GM12875 (cell line): ENCODE results near the gene EXOSC1.

ENCODE experiments used
- H3K4me3 ChIP-seq: one replicate; pipeline ENCODE4 v1.5.1; 2011; ENCODE audit warnings: low read depth, low read length, control low read depth
- CTCF ChIP-seq: IDR thresholded peaks from 2 replicates; pipeline ENCODE4 v1.5.1; 2011; ENCODE audit warnings: low read depth, mild to moderate bottlenecking, control low read depth, inconsistent platforms, low read length, moderate library complexity, borderline replicate concordance; ENCODE audit not compliant: insufficient read depth

The EXOSC1 gene

GRCh38 chr10:97468162-97468561, 22.4 kb upstream of the EXOSC1 start:
- TF ChIP-seq CTCF: no peak

GRCh38 chr10:97466755-97467154, 20.9 kb upstream of the EXOSC1 start:
- no peak for TF ChIP-seq CTCF
- H3K4me3 ChIP-seq: no peak overlapping the region

More at GRCh38 chr10:97468162-97468561, 22.4 kb upstream of the EXOSC1 start:
- no peak overlapping the region for H3K4me3 ChIP-seq

DNA sequence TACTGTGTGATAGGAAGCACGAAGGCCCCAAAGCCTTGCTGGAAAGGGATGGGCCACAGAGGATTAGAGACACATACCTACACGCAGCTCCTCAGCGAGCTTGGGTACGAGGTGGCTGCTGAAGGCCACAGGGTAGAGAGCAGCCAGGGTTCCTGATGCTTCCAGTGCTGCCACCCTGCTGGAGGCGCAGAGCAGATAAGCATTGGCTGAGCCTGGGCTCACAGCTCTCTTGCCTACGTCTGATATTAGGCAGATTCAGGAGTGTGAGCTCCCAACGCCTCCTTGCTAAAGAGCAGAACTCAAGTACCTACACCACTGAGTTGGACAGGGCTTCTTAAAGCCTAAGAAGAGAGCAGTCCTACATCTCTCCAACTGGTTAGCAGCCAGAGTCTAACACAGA, 20.2 kb upstream of the EXOSC1 start:
- H3K4me3 ChIP-seq: no peak overlapping the region
- no peak for TF ChIP-seq CTCF

DNA sequence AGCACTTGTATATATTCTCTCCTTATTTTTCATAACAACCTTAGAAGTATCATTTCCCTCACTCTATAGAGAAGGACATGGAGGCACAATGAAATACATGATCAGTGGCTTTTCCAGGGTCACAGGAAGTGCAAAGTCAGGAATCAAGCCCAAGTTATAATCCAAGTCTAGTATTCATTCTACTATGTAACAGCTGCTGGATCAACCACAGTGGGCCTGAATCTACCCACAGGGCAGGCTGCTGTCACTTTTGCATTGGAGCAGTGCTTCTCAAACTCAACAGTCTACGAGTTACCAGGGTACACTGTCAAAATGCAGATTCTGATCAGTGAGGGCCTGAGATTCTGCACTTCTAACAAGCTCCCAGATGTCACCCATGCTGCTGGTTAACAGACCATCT, 18.4 kb upstream of the EXOSC1 start:
- no peak for TF ChIP-seq CTCF
- H3K4me3 ChIP-seq: no peak overlapping the region

DNA sequence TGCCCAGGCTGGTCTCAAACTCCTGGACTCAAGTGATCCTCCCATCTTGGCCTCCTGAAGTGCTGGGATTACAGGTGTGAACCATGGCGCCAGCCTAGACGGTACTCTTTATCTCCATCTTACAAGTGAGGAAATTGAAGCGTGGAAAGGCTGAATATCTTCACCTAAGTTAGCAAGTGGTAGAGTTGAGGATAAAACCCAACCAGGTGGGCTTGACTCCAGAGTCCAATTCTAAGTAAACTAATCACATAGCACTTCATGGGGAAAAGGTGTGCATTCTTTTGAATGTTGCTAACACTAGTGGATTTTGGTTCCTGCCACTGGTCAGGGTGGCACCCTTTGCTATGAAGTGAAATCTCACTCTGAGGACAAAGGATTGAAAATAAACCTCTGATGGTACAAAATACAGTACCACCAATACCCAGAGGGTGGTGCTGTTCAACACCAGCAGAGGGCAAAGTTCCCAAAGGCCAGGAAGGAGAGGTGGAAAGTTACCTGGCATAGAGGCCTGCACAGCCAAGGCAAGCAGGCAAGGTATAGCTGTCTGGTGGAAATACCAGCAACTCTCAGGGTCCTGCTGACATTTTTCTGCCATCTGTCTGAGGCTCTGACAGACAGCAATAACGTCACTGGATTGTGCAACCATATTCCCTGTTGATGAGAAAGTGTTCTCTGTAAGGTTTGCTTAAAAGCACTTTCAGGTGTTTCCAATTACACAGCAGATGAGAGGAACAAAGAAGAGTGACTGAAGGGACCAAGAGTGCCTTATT, 17.7 kb upstream of the EXOSC1 start:
- TF ChIP-seq CTCF: peak; percentile 73
- no peak overlapping the region for H3K4me3 ChIP-seq

DNA sequence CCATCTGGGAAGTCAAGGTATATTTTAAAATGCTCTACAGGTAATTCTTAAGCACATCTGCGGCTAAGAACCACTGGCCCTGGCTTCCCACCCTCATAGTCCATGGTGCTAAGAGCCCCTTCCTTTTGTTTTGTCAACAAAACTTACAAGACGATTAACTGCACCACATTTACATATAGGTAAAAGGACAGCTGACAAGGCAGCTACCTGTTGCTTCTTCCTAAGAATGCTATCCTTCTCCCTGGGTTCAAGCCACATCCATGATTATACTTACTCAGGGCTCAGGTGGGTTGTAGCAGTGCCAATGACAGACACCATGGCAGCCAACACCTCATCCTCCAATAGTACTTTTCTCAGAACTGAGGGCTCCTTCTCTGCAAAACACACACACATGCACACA, 16.5 kb upstream of the EXOSC1 start:
- TF ChIP-seq CTCF: no peak
- no peak overlapping the region for H3K4me3 ChIP-seq

GRCh38 chr10:97459933-97460332, 14.1 kb upstream of the EXOSC1 start:
- no peak overlapping the region for H3K4me3 ChIP-seq
- TF ChIP-seq CTCF: no peak
